NB4 (cell line): ENCODE measurements around the gene TBCCD1.

ENCODE experiments used
- CTCF ChIP-seq: IDR thresholded peaks from one replicate; pipeline ENCODE4 v1.5.1; 2012; ENCODE audit warnings: low read depth, low read length
- MAX ChIP-seq: IDR thresholded peaks from 2 replicates; pipeline ENCODE4 v1.6.1; 2011; ENCODE audit warnings: low read depth, low read length
- MYC ChIP-seq: IDR thresholded peaks from 2 replicates; pipeline ENCODE4 v1.6.1; 2011; ENCODE audit warnings: low read depth, low read length
- POLR2A ChIP-seq: IDR thresholded peaks from 2 replicates; pipeline ENCODE4 v1.6.1; 2011; ENCODE audit warnings: mild to moderate bottlenecking; ENCODE audit not compliant: insufficient read length; ENCODE audit errors: extremely low read depth

- TF ChIP-seq CTCF: no peak
- TF ChIP-seq POLR2A: no peak
- TF ChIP-seq MAX: no peak
- no peak for TF ChIP-seq MYC
Observed at GRCh38 chr3:186511245-186511644, 55.9 kb downstream of the TBCCD1 start.
